Uterus (tissue), 2 donors: Measurements from ENCODE around the gene RAD51B.

ENCODE experiments used
- POLR2A ChIP-seq, 2 donors: fragments of 450-650 bp; IDR thresholded peaks; one replicate each; pipeline ENCODE4 v1.6.1; 2016; ENCODE audit warnings: antibody characterized with exemption in 2 of 2, mild to moderate bottlenecking in 1 of 2, moderate library complexity in 1 of 2
- TF ChIP-seq, protein P1 (sequence below), 4 experiments: fragments of 200-600 bp in 2 of 4; fragments of 450-650 bp in 2 of 4; sonication (generic) in 2 of 4; IDR thresholded peaks; one replicate each; pipeline ENCODE4 v1.5.1; 2016 to 2019; ENCODE audit warnings: antibody characterized with exemption in 4 of 4, mild to moderate bottlenecking in 2 of 4, moderate library complexity in 1 of 4

DNA sequence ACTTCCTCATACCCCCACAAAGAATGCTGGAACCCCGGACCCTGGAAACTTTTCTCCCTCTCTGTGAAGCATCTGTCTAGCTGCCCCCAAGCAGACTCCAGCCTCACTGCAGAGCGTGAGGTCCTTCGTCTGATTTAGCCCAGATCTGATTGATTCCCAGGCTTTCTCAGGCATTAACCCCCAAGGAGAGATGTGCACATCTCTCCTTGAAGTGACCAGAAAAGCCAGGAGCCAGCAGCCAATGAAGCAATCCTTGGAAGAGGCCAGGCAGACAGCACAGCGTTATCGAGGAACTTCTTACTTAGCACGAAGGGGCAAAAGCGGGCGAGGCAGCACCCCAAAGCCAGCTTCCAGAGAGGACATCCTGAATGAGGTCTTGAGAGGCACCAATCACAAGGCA, 872.6 kb downstream of the RAD51B start:
- TF ChIP-seq, protein P1, sequence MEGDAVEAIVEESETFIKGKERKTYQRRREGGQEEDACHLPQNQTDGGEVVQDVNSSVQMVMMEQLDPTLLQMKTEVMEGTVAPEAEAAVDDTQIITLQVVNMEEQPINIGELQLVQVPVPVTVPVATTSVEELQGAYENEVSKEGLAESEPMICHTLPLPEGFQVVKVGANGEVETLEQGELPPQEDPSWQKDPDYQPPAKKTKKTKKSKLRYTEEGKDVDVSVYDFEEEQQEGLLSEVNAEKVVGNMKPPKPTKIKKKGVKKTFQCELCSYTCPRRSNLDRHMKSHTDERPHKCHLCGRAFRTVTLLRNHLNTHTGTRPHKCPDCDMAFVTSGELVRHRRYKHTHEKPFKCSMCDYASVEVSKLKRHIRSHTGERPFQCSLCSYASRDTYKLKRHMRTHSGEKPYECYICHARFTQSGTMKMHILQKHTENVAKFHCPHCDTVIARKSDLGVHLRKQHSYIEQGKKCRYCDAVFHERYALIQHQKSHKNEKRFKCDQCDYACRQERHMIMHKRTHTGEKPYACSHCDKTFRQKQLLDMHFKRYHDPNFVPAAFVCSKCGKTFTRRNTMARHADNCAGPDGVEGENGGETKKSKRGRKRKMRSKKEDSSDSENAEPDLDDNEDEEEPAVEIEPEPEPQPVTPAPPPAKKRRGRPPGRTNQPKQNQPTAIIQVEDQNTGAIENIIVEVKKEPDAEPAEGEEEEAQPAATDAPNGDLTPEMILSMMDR (IDR thresholded peaks at IDR 0.05) = no peak
- no peak for TF ChIP-seq POLR2A (IDR thresholded peaks at IDR 0.05)
